ENCODE results near the gene SCFD2. TPM values are rescaled to one million over a fixed set of nuclear protein-coding genes. Genes with fewer than 3 reads are reported as not detected.

The SCFD2 gene
- total and polyA plus RNA-seq, 10 of the 15 experiments (the other 5 are each of a cell fraction or from before 2014, with no cell fraction given) = 4.8 to 37.6 (median 24.9) TPM

- no peaks in the 10 kb centered on the region for H3K27me3 ChIP-seq (replicated peaks in 1 of 2; ENCODE audit: control insufficient read depth in 2 of 2, insufficient read depth in 2 of 2, low read length in 1 of 2)
- H3K9me3 ChIP-seq (replicated peaks; ENCODE audit: control insufficient read depth, insufficient read depth, low read length) = no peaks in the 10 kb centered on the region
- H3K4me2 ChIP-seq (ENCODE audit: control insufficient read depth, insufficient read depth) = no peak overlapping the region
- no peaks in the 10 kb centered on the region for H3K36me3 ChIP-seq (ENCODE audit: control insufficient read depth in 2 of 2, insufficient read depth in 2 of 2, low read length in 1 of 2)
- intact Hi-C loops (cut with micrococcal nuclease; ENCODE audit: unreplicated experiment) (no loop called here), in situ Hi-C loops (cut with MboI) (no loop called here)
- 77% methylated on average over 4 of the region's 4 CpGs for WGBS (ENCODE audit: insufficient coverage, insufficient replicate concordance, low lambda C conversion rate, missing lambda C conversion rate)
- BruUV-seq (replicated peaks) = no TSS peak
- no peak for DNase-seq (ENCODE audit: low read depth, low spot score)
- no peak overlapping the region for H3K27ac ChIP-seq (ENCODE audit: control insufficient read depth, insufficient read depth)
- no peak overlapping the region for H3K4me3 ChIP-seq
- no peak for FAIRE-seq
- RAD21 ChIA-PET (ENCODE audit: unreplicated experiment) = no interaction called here
- no peaks in the 10 kb centered on the region for H4K20me1 ChIP-seq (ENCODE audit: control insufficient read depth, insufficient read depth)
- no peaks in the 10 kb centered on the region for H3K79me2 ChIP-seq (ENCODE audit: control insufficient read depth, insufficient read depth, low read length)
- H3K9ac ChIP-seq (ENCODE audit: control insufficient read depth, insufficient read depth, low read length) = no peak overlapping the region
- SMC1A ChIA-PET (ENCODE audit: uncharacterized antibody, unreplicated experiment) = no interaction called here
- H2AFZ ChIP-seq (ENCODE audit: control insufficient read depth, low read depth, low read length) = no peak overlapping the region
- POLR2A ChIA-PET = interaction anchor here (0.7 kb wide), 1 partner anchor 72 kb away, joined by 4 read pairs; no protein-coding TSS in a partner anchor
- no peaks in the 10 kb centered on the region for H3K4me1 ChIP-seq (ENCODE audit: control insufficient read depth, insufficient read depth, low read length)
- CTCF ChIA-PET = interaction anchor here (0.6 kb wide), 1 partner anchor 1526 kb away, joined by 3 read pairs; no protein-coding TSS in a partner anchor
- ATAC-seq = no peak
- no peak for TF ChIP-seq ZNF592 (IDR thresholded peaks at IDR 0.05)
- no peak for TF ChIP-seq IKZF1 (conservative IDR thresholded peaks at IDR 0.05)
- TF ChIP-seq ZSCAN29 (IDR thresholded peaks at IDR 0.05) = no peak
- no peak for TF ChIP-seq CBFB (IDR thresholded peaks at IDR 0.05; ENCODE audit: low read depth)
- TF ChIP-seq ZBTB4 (CRISPR knock-in tag; IDR thresholded peaks at IDR 0.05) = no peak
- no peak for TF ChIP-seq IRF4 (IDR thresholded peaks at IDR 0.05; ENCODE audit: low read depth, low read length)
- TF ChIP-seq FOXM1 (IDR thresholded peaks at IDR 0.05; ENCODE audit: low read depth, low read length) = no peak
- no peak for TF ChIP-seq NKRF (conservative IDR thresholded peaks at IDR 0.05)
- TF ChIP-seq SUZ12 (IDR thresholded peaks at IDR 0.05; ENCODE audit: unreplicated experiment) = no peak
- no peak for TF ChIP-seq RUNX3 (IDR thresholded peaks at IDR 0.05; ENCODE audit: low read length)
- no peak for TF ChIP-seq NBN (IDR thresholded peaks at IDR 0.05)
- TF ChIP-seq RFX5 (IDR thresholded peaks at IDR 0.05; ENCODE audit: low read depth, low read length) = no peak
- TF ChIP-seq SMAD1 (IDR thresholded peaks at IDR 0.05; ENCODE audit: low read depth, partially characterized antibody) = no peak
- TF ChIP-seq IKZF2 (IDR thresholded peaks at IDR 0.05) = no peak
- no peak for TF ChIP-seq CHD2 (IDR thresholded peaks at IDR 0.05; ENCODE audit: borderline replicate concordance, low read depth, low read length)
- TF ChIP-seq FOXK2 (IDR thresholded peaks at IDR 0.05) = no peak
Observed at GRCh38 chr4:52876069-52876468, 489.8 kb downstream of the SCFD2 start.
